GM19438 (cell line): ENCODE results near the gene EDC4.
A peak's percentile ranks its signal among the peaks of the same experiment; 100 is the strongest.
"Not testable (repeated sequence)": the region's sequence is repeated elsewhere in the genome, so short reads cannot be mapped to it uniquely, and the experiment has no call there.

Source experiments
- ATAC-seq: cut with Tn5 transposase; IDR thresholded peaks from one replicate; pipeline ENCODE4 v1.9.1; 2021; ENCODE audit warnings: low read depth; ENCODE audit not compliant: unreplicated experiment

Gene EDC4, protein sequence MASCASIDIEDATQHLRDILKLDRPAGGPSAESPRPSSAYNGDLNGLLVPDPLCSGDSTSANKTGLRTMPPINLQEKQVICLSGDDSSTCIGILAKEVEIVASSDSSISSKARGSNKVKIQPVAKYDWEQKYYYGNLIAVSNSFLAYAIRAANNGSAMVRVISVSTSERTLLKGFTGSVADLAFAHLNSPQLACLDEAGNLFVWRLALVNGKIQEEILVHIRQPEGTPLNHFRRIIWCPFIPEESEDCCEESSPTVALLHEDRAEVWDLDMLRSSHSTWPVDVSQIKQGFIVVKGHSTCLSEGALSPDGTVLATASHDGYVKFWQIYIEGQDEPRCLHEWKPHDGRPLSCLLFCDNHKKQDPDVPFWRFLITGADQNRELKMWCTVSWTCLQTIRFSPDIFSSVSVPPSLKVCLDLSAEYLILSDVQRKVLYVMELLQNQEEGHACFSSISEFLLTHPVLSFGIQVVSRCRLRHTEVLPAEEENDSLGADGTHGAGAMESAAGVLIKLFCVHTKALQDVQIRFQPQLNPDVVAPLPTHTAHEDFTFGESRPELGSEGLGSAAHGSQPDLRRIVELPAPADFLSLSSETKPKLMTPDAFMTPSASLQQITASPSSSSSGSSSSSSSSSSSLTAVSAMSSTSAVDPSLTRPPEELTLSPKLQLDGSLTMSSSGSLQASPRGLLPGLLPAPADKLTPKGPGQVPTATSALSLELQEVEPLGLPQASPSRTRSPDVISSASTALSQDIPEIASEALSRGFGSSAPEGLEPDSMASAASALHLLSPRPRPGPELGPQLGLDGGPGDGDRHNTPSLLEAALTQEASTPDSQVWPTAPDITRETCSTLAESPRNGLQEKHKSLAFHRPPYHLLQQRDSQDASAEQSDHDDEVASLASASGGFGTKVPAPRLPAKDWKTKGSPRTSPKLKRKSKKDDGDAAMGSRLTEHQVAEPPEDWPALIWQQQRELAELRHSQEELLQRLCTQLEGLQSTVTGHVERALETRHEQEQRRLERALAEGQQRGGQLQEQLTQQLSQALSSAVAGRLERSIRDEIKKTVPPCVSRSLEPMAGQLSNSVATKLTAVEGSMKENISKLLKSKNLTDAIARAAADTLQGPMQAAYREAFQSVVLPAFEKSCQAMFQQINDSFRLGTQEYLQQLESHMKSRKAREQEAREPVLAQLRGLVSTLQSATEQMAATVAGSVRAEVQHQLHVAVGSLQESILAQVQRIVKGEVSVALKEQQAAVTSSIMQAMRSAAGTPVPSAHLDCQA (N-terminal part only)

DNA sequence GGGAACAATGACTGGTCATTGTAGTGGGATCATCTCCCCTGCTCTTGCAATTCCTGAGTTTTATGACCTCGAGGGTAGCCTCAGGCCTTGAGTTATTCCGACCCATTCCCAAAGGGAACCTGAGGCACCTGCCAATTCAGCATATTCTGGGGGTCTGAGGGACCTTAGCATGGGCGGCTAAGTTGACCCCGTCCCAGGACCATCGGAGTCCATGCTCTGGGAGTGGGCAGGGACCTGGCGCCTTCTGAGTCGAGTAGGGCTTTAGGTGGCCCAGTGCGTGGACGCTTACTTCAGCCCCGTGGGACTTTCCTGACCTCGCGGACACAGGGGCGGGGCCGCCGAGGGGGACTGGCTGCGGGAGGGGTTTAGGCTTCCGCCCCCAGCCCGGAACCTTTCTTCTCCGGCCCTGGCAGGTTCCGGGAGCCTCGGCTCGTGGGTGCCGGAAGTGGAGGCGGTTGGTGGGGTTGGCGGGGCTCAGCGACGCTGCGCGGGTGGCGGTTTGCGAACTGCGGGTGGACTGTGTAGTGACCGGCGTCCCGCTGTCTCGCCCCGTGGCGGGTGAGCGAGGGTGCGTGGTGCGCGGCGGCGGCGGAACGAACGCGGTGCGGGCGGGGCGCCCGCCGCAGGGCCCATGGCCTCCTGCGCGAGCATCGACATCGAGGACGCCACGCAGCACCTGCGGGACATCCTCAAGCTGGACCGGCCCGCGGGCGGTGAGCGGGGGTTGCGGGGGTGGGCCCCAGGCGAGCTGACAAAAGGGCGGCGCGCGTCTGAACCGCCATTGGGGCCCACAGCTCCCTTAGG lies at the start of gene EDC4:
TSS of gene EDC4 (plus strand) at position 422 of the 804 bp plus-strand sequence. CDS start at position 632, 210 bp downstream.
- ATAC-seq = peak; percentile 80

DNA sequence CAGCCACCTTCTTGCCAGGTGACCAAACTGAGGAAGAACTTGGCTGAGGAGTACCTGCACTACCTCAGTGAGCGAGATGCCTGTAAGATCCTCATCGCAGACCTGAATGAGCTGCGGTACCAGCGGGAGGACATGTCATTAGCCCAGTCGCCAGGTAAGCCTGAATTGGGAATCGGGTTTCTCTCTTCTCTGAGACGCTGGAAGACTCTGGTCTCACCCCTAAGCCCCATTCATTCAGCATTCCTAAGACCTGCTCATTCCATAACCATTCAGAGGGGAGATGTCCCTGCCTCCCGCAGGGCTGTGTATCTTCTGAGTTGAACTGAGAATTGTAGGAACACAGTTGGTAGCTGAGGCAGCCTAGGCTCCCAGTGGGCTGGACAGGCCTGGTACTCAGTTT lies 47.7 kb upstream of the EDC4 start:
- ATAC-seq = no peak

DNA sequence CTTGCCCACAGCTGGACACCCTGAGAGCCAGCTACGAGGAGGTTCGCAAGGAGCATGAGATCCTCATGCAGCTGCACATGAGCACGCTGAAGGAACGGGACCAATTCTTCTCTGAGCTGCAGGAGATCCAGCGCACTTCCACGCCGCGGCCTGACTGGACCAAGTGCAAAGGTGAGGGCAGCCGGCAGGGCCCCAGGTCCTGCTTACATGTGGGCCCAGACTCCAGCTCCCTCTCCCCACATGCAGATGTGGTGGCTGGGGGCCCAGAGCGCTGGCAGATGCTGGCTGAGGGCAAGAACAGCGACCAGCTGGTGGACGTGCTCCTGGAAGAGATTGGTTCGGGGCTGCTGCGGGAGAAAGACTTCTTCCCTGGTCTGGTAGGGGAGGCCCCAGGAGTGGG lies 46.9 kb upstream of the EDC4 start:
- no peak for ATAC-seq

DNA sequence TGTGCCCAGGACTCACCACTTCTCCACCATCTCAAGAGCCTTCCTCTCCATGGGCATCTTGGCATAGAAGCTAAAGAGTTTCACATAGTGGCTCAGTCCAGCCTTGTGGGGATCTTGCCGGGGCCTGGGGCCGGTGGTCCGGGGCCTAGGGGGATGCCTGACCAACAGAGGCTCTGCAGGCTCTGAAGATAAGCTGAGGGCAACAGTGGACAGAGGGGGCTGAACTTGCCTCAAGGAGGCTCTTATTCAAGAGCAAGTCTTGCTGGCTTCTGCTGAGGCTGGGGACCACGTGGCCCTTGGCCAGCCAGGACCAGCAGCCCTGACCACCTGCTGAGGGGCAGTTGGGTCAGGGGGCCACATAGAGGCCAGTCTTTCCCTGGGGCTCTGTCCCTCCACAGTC lies 44.2 kb upstream of the EDC4 start:
- no peak for ATAC-seq

DNA sequence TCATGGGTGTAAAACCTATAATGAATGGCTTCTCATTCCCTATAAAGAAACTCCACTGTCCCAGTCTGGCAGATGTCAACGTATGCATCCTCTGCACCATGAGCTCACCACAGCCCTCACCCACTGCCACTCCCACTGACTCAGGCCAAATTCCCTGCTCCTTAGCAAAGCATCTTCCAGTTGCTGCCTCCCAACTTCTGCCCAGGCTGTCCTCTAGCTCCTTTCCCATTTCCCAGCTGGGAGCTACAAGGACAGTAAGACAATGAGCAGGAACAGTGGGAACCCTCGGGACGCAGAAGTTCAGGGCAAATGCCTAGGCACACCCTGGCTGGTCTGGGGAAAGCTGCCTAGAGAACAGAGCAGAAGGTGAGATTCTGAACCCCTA lies 39.8 kb upstream of the EDC4 start:
- ATAC-seq = no peak

DNA sequence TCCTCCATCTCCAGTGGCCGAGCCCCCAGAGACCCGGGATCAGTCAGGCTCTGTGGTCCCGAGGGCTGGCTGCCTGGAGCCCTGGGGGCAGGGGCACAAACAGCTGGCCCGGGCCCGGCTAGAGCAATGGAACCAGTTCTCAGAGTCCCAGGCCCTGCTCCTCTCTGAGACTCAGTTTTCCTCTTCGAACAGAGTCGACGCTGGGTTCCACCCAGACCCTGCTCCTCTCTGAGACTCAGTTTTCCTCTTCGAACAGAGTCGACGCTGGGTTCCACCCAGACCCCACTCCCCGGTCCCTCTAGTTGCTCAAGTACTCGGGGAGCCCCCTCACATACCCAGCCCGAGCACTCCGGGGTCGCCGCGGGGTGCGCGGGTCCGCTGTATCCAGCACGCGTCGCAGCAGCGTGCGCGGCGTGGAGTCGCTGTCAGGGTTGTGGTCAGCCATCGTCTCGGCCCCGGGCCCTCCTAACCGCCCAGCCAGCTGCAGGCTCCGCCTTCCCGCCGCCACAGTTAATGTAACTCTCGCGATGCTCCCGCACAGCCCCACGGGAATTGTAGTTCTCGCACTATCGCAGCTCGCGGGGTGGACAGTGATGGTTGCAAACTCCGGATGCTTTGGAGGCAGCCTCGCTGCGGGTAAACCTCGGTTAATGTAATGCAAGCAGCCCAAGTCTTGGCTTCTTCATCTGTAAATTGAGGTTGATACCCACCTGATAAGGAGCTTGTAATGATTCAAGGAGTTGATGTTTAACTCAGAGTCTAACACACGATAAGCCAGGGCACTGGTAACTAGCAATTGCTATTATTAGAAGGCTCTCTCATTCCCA lies 39.2 kb upstream of the EDC4 start:
- ATAC-seq = peak; percentile 95

DNA sequence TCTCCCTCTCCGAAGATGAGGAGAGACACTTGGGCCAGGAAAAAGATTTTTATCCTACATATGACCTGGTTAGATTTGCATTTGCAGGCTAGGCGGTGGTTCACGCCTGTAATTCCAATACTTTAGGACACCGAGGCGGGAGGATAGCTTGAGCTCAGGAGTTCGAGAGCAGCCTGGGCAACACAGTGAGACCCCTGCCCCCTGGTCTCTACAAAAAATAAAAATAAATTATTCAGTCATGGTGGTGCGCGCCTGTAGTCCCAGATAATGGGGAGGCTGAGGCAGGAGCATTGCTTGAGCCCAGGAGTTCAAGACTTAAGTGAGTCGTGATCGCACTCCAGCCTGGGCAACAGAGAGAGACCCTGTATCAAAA lies 38.6 kb upstream of the EDC4 start:
- ATAC-seq = no peak

DNA sequence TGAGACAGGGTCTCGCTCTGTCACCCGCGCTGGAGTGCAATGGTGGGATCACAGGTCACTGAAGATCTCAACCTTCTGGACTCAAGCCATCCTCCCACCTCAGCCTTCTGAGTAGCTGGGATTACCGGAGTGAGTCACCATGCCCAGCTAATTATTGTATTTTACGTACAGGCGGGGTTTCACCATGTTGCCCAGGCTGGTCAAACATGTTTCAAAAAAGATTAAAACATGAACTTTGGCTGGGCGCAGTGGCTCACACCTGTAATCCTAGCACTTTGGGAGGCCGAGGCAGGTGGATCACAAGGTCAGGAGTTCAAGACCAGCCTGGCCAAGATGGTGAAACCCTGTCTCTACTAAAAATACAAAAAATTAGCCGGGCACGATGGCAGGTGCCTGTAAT lies 35.7 kb upstream of the EDC4 start:
- ATAC-seq = not testable (repeated sequence)

DNA sequence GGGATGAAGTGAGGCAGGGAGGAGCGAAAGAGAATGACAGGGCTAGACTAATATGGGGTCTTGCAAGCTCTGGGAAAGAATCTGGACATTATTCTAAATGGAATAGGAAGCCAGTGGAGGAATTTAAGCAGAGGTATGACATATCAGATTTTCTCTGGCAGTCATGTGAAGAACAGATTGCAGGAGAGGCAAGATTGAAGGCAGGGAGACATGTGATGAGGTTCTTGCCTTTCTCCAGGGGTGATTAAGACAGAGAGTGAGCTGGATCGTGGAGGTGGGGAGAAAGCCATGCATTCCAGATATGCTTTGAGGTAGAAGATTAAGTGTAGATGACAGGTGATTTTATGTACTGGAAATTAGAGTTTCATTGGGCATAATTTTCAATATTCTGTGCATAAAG lies 35.0 kb upstream of the EDC4 start:
- no peak for ATAC-seq

DNA sequence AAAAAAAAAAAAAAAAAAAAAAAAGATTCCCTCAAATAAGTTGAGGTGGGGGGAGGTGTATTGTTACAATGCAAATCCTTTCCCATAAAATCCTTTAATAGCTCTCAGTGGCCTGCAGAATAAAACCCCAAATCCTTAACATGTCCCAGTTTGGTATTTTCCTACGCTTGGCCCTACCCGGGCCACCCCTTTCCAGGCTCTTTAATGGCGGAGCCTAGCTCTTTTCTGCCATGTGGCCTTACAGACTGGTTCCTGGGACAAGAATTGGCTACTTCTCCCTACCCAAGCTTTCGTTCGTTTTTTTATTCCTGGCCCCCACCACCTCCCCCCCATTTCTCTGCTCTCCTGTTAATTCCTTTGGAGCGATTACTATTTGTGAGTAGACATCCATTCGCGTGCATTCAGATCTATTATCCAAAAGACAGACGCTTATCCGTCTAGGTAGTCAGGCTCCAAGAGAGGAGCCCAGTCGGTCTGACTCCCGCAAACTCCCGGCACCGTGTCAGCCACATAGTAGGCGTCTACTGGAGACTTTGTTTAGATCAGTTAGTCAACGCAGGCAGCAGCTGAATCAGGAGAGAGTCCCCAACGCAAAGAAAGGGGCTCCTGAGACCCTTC lies 31.5 kb upstream of the EDC4 start:
- no peak for ATAC-seq

DNA sequence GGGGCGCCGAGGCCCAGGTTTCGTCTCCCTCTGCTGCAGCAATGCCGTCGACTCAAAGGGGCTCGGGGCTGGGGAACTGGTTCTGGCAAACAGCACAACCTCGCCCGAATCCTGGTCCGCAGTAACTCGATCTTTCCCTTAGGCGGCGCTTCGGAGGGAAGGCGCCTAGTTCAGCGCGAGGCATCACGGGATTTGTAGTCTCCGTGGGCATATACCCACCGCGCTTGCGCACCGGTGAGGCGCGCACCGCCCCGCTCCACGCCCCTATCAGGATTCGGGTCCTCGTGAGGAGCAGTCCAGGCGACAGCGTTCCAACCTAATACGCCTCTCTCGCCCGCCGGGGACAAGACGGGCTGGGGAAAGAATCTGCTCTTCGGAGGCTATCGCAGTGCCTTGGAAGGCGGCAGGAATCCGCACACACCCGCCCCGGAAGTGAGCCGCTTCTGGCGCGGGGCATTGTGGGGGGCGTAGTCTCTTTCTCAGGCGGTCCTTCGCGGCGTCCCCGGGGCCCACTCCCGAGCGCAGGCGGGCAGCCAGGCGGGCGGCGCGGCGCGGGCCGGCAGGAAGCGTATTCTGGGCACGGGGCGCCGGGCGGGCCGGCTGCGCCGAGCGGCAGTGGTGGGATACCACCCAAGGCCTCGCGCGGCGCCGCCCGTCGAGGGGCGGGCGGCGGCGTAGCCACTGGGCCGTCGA lies 30.9 kb upstream of the EDC4 start, which contains the start of gene THAP11:
TSS of gene THAP11 (plus strand) at position 505 of the 693 bp plus-strand sequence. CDS start 235 bp downstream, outside the sequence.
- ATAC-seq = peak; percentile 37

DNA sequence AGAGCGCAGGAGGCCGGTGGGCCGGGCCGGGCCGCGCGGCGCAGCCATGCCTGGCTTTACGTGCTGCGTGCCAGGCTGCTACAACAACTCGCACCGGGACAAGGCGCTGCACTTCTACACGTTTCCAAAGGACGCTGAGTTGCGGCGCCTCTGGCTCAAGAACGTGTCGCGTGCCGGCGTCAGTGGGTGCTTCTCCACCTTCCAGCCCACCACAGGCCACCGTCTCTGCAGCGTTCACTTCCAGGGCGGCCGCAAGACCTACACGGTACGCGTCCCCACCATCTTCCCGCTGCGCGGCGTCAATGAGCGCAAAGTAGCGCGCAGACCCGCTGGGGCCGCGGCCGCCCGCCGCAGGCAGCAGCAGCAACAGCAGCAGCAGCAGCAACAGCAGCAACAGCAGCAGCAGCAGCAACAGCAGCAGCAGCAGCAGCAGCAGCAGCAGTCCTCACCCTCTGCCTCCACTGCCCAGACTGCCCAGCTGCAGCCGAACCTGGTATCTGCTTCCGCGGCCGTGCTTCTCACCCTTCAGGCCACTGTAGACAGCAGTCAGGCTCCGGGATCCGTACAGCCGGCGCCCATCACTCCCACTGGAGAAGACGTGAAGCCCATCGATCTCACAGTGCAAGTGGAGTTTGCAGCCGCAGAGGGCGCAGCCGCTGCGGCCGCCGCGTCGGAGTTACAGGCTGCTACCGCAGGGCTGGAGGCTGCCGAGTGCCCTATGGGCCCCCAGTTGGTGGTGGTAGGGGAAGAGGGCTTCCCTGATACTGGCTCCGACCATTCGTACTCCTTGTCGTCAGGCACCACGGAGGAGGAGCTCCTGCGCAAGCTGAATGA lies 30.1 kb upstream of the EDC4 start:
- peak; percentile 13 for ATAC-seq

DNA sequence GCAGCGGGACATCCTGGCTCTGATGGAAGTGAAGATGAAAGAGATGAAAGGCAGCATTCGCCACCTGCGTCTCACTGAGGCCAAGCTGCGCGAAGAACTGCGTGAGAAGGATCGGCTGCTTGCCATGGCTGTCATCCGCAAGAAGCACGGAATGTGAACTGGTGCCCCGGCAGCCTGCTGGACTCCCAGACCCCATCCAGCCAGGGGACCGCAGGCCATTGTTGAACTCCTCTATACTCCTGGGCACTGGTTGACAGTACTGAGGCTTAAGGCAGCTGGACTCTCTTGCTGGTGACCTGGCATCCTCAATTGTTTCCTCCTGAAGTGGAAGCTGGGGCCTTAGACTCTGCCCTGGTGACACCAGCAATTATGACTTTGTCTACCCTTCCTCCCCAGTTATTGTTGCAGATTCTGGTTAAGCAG lies 29.5 kb upstream of the EDC4 start:
- ATAC-seq = no peak

DNA sequence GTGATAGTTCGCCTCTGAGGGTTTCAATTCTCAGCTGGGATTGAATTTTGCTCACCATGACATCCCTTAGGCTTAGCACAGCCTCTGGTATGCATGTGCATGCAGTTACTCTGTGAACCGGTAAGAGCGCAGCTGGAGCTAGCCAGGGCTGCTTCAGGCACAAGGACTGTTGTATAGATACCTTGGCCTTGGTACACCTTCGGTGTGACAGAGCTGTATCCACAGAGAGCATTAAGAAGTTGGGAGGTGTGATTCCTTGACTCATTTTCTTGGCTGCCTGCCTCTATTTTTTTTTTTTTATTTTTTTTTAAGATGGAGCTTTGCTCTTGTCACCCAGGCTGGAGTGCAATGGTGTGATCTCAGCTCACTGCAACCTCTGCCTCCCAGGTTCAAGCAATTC lies 28.4 kb upstream of the EDC4 start:
- ATAC-seq = no peak

DNA sequence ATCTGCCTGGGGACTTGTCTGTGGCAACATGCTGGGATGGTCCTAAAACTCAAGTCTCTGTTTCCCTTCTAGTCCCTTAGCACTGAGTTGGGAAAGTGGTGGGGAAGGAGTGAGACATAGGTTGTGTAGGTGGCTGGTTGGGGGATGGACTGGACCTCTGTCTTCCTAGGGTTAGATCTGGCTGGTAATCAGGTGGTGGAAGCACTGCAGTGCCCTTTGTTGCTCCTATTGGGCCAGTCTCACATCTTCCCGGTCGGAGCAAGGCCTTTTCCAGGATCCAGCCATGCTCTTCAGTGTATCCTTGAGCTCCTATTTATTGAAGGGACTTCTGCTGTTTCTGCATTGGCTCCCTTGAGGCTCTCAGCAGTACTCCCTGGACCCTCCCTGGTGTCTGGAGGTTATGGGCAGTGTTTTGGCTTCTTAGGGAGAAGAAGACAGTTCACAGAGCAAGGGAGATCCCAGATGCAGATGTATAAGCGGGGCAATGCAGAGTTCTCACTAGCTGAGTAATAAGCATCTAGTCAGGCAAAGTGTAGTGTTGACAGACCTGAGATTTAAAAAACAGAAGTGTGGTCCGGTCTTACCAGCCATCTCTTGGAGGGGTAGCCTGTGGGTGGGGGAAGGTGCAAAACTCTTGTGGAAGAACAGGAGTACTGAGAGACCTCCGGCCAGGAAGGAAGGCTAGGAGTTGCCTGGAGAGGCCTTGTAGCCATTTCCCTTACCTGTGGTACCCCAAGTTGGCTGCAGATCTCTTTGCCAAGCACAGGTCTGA lies 27.4 kb upstream of the EDC4 start:
- ATAC-seq = no peak

DNA sequence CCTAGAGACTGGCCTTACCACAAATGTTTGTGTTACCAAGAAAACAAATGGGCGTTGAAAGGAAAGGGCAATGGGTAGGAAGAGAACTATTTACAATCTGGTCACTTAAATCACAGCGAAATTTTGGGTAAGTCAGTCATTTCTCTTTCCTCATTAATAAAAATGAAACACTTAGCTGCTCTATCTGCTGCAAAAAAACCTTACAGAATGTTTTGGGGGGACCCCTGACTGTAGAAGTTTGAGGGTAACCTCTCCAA lies 26.9 kb upstream of the EDC4 start:
- no peak for ATAC-seq
